HepG2 (cell line): ENCODE results near the gene CARS1. TPM values are rescaled to one million over a fixed set of nuclear protein-coding genes. Genes with fewer than 3 reads are reported as not detected.
A peak's percentile ranks its signal among the peaks of the same experiment; 100 is the strongest.

Experiments used
- ATAC-seq: fragments of 200-7000 bp; cut with Tn5 transposase; 3 replicates; pipeline ENCODE4 v1.9.1; 2020; ENCODE audit warnings: mild to moderate bottlenecking, moderate library complexity
- BruUV-seq: library from RNA; stranded (reverse); fragments of 400-500 nt; replicated peaks from 2 replicates; lab custom pipeline; 2021; lab: Mats Ljungman, UMichigan
- CTCF ChIA-PET: fragments of 300-600 bp; formaldehyde crosslinking; extraction: SDS; loops from one replicate; lab custom pipeline; 2021; ENCODE audit warnings: low total read pairs, inconsistent platforms, low intra/inter-chr PET ratio; lab: Yijun Ruan, JAX
- POLR2A ChIA-PET: fragments of 350-600 bp; sonication (Branson Sonifier 250); formaldehyde crosslinking; loops from one replicate; lab custom pipeline; 2020; ENCODE audit warnings: antibody characterized with exemption, inconsistent platforms; lab: Yijun Ruan, JAX
- DNase-seq: peaks from one replicate; pipeline ENCODE4 v3.0.0-alpha.2; 2015; ENCODE audit warnings: low spot score
- FAIRE-seq: peaks from 3 replicates; lab custom pipeline; 2011; peaks lifted over from hg19 to GRCh38; lab: Jason Lieb, UNC
- H2AFZ ChIP-seq: one replicate; pipeline ENCODE4 v1.6.1; 2011; ENCODE audit warnings: low read length, inconsistent platforms
- H3K27ac ChIP-seq: fragments of 300-600 bp; 3 replicates; pipeline ENCODE4 v1.8.0; 2011; ENCODE audit warnings: mixed run types, mild to moderate bottlenecking, mixed read lengths, low read length, inconsistent platforms; ENCODE audit not compliant: insufficient read depth; ENCODE audit errors: extremely low read length
- H3K27me3 ChIP-seq, 2 experiments: fragments of 200-600 bp in 1 of 2; 2 replicates in 1 of 2; 3 replicates in 1 of 2; pipeline versions ENCODE4 v1.6.0 to v1.8.0; 2011; ENCODE audit warnings: low read length in 2 of 2, mild to moderate bottlenecking in 2 of 2, moderate library complexity in 2 of 2, inconsistent platforms in 1 of 2; ENCODE audit not compliant: insufficient read depth in 2 of 2, control insufficient read depth in 1 of 2
- H3K36me3 ChIP-seq, 2 experiments: fragments of 200-600 bp in 1 of 2; replicated peaks in 1 of 2; 2 replicates in 1 of 2; 3 replicates in 1 of 2; pipeline versions ENCODE4 v1.5.1 to v1.8.0; 2011; ENCODE audit warnings: low read length in 2 of 2, inconsistent platforms in 1 of 2; ENCODE audit not compliant: insufficient read depth in 2 of 2, control insufficient read depth in 1 of 2
- H3K4me1 ChIP-seq: 2 replicates; pipeline ENCODE4 v1.5.1; 2012; ENCODE audit warnings: low read length, inconsistent platforms; ENCODE audit not compliant: insufficient read depth
- H3K4me2 ChIP-seq: 2 replicates; pipeline ENCODE4 v1.6.0; 2011; ENCODE audit warnings: low read depth, low read length, inconsistent platforms
- H3K4me3 ChIP-seq, 3 experiments: fragments of 200-600 bp in 1 of 3; sonication (generic), shearing (Covaris generic) in 1 of 3; replicated peaks in 1 of 3; 2 replicates each; pipeline ENCODE4 v1.5.1; 2011 to 2016; ENCODE audit warnings: low read length in 3 of 3, inconsistent platforms in 2 of 3, low read depth in 2 of 3, mild to moderate bottlenecking in 2 of 3, control low read depth in 1 of 3, mixed read lengths in 1 of 3; ENCODE audit not compliant: insufficient read depth in 1 of 3
- H3K79me2 ChIP-seq: one replicate; pipeline ENCODE4 v1.6.1; 2011; ENCODE audit warnings: low read length, inconsistent platforms; ENCODE audit not compliant: insufficient read depth
- H3K9ac ChIP-seq: 2 replicates; pipeline ENCODE4 v1.6.0; 2011; ENCODE audit warnings: mild to moderate bottlenecking, low read depth, low read length, inconsistent platforms; ENCODE audit not compliant: insufficient read depth
- H3K9me3 ChIP-seq: 2 replicates; pipeline ENCODE4 v1.5.1; 2012; ENCODE audit warnings: mild to moderate bottlenecking, low read length
- H4K20me1 ChIP-seq: 2 replicates; pipeline ENCODE4 v1.6.0; 2011; ENCODE audit warnings: inconsistent platforms, mild to moderate bottlenecking, low read length, moderate library complexity; ENCODE audit not compliant: insufficient read depth
- CBFB ChIP-seq: sonication (generic); formaldehyde crosslinking; IDR thresholded peaks from 2 replicates; pipeline ENCODE4 v1.4.0; 2020; ENCODE audit warnings: missing genetic modification reagents
- HINFP ChIP-seq: sonication (generic); formaldehyde crosslinking; IDR thresholded peaks from 2 replicates; pipeline ENCODE4 v1.4.0; 2020; ENCODE audit warnings: low read depth, mild to moderate bottlenecking, missing genetic modification reagents
- LCORL ChIP-seq, 2 experiments: fragments of 450-650 bp in 1 of 2; sonication (generic) in 1 of 2; formaldehyde crosslinking in 1 of 2; IDR thresholded peaks; 2 replicates each; pipeline versions ENCODE4 v1.5.0 to v1.6.1; 2017 to 2020; ENCODE audit warnings: antibody characterized with exemption in 1 of 2, missing genetic modification reagents in 1 of 2
- PAWR ChIP-seq: sonication (generic); formaldehyde crosslinking; IDR thresholded peaks from 2 replicates; pipeline ENCODE4 v1.4.0; 2020; ENCODE audit warnings: missing genetic modification reagents, mild to moderate bottlenecking, borderline replicate concordance
- ZMAT5 ChIP-seq: sonication (generic); formaldehyde crosslinking; IDR thresholded peaks from 2 replicates; pipeline ENCODE4 v1.5.0; 2020; ENCODE audit warnings: mild to moderate bottlenecking, low read depth, missing genetic modification reagents, borderline replicate concordance
- ZNF607 ChIP-seq: sonication (generic); formaldehyde crosslinking; IDR thresholded peaks from 2 replicates; pipeline ENCODE4 v1.5.1; 2020; ENCODE audit warnings: missing genetic modification reagents, mild to moderate bottlenecking, borderline replicate concordance
- ZNF768 ChIP-seq: sonication (generic); formaldehyde crosslinking; IDR thresholded peaks from 2 replicates; pipeline ENCODE4 v1.4.0; 2020; ENCODE audit warnings: missing genetic modification reagents
- WGBS: methylation state at CpG from one replicate; pipeline ENCODE4 v1.1.6; 2017; ENCODE audit warnings: low lambda C conversion rate; 5-methylcytosine and 5-hydroxymethylcytosine counted together
- in situ Hi-C: cut with HindIII; loops from 2 replicates; pipeline ENCODE4 v1.10.0; 2017; ENCODE audit warnings: low pct_unique_long_range_greater_than_20kb; ENCODE audit not compliant: extremely low pct_ligation_motif_present
- intact Hi-C: fragments of 100-400 bp; cut with micrococcal nuclease; formaldehyde crosslinking; loops from one replicate; pipeline ENCODE4 v1.10.0; 2022; ENCODE audit not compliant: unreplicated experiment
- polyA plus RNA-seq, 8 experiments: library from polyadenylated mRNA; depleted of rRNA in 3 of 8; stranded (reverse) in 7 of 8; unstranded in 1 of 8; fragments of >200 nt; fragmentation: Illumina TruSeq in 4 of 8; extraction: Trizol in 4 of 8; gene quantifications; 2 replicates each; pipeline versions ENCODE4 v1.2.1 to v1.2.3, GENCODE V29; 2011 to 2016; ENCODE audit warnings: low read depth in 4 of 8, missing spikeins in 1 of 8, mixed read lengths in 1 of 8; ENCODE audit not compliant: insufficient read depth in 1 of 8
- total RNA-seq, 5 experiments: library from RNA; depleted of rRNA; stranded (reverse); fragments of >200 nt; fragmentation: Illumina TruSeq; extraction: Trizol; gene quantifications; 2 replicates each; pipeline ENCODE4 v1.2.3, GENCODE V29; 2016; ENCODE audit warnings: low read depth in 1 of 5

The CARS1 gene
- total and polyA plus RNA-seq, 2 of the 13 experiments (the other 11 are each of a cell fraction or from before 2014, with no cell fraction given), result 33.8 to 47.0 TPM

GRCh38 chr11:3052567-3052966 is 4.7 kb downstream of the CARS1 start:
- Histone ChIP-seq H4K20me1 (peaks cover 40% of the 10 kb centered on the region), H3K79me2 (peaks cover 73% of the 10 kb centered on the region)
- POLR2A ChIA-PET, result no interaction called here

GRCh38 chr11:3052109-3052479 is 5.1 kb downstream of the CARS1 start:
- POLR2A ChIA-PET, result no interaction called here
- in situ Hi-C loops, result no loop called here
- Histone ChIP-seq H3K27me3 (no peaks in the 10 kb centered on the region; a peak in 1 of 5 replicates), H3K9ac (no peak overlapping the region), H3K9me3 (no peaks in the 10 kb centered on the region), H3K4me1 (peaks cover 18% of the 10 kb centered on the region), H3K79me2 (peaks cover 77% of the 10 kb centered on the region), H3K4me3 (no peak overlapping the region)
- no peak for ATAC-seq
- TF ChIP-seq LCORL (IDR thresholded peaks at IDR 0.05), result 0 out of 2 replicates have a peak, but pooled peaks have one; percentile 18
- no peak for TF ChIP-seq LCORL (CRISPR knock-in tag; IDR thresholded peaks at IDR 0.05)
- TF ChIP-seq ZNF607, result no peak
- TF ChIP-seq, all 625 proteins: peak for 1
- FAIRE-seq (no peak), DNase-seq (no peak)
- Histone ChIP-seq H3K4me2 (no peak overlapping the region), H3K36me3 (peaks cover 5 to 32% of the 10 kb centered on the region in 2 experiments; a peak in 4 of 5 replicates), H4K20me1 (peaks cover 45% of the 10 kb centered on the region), H2AFZ (no peak overlapping the region), H3K27ac (no peak overlapping the region)
- BruUV-seq, result no TSS peak
- WGBS, result 89% methylated on average over 14 of the region's 14 CpGs
- CTCF ChIA-PET, result no interaction called here
- intact Hi-C loops, result no loop called here

More at GRCh38 chr11:3052567-3052966, 4.7 kb downstream of the CARS1 start:
- H3K4me1 ChIP-seq, result peaks cover 19% of the 10 kb centered on the region
- BruUV-seq, result no TSS peak
- no peaks in the 10 kb centered on the region; a peak in 1 of 5 replicates for H3K27me3 ChIP-seq
- no peak overlapping the region for H3K27ac ChIP-seq
- H3K9ac ChIP-seq, result no peak overlapping the region
- no peak for ATAC-seq
- no peak overlapping the region for H3K4me3 ChIP-seq
- TF ChIP-seq ZMAT5, result no peak
- no peak for TF ChIP-seq ZNF768 (CRISPR knock-in tag)
- no peak for TF ChIP-seq PAWR
- no peak for TF ChIP-seq HINFP (CRISPR knock-in tag)
- no peak for TF ChIP-seq CBFB (CRISPR knock-in tag)
- intact Hi-C loops (no loop called here), in situ Hi-C loops (no loop called here)
- DNase-seq, result no peak
- CTCF ChIA-PET, result no interaction called here
- H3K4me2 ChIP-seq, result no peak overlapping the region
- H3K36me3 ChIP-seq, result peaks cover 5 to 28% of the 10 kb centered on the region in 2 experiments; a peak in 4 of 5 replicates
- whole genome bisulfite sequencing, result 92% methylated on average over 7 of the region's 11 CpGs
- no peaks in the 10 kb centered on the region for H3K9me3 ChIP-seq
- no peak overlapping the region for H2AFZ ChIP-seq
- FAIRE-seq, result no peak
